GM18868 (cell line): ENCODE measurements around the gene SLC35F3.
"Not testable (repeated sequence)": the region's sequence is repeated elsewhere in the genome, so short reads cannot be mapped to it uniquely, and the experiment has no call there.

Experiments
- ATAC-seq: cut with Tn5 transposase; IDR thresholded peaks from one replicate; pipeline ENCODE4 v1.9.1; 2021; ENCODE audit warnings: mild to moderate bottlenecking, moderate library complexity; ENCODE audit not compliant: unreplicated experiment

Gene SLC35F3

DNA sequence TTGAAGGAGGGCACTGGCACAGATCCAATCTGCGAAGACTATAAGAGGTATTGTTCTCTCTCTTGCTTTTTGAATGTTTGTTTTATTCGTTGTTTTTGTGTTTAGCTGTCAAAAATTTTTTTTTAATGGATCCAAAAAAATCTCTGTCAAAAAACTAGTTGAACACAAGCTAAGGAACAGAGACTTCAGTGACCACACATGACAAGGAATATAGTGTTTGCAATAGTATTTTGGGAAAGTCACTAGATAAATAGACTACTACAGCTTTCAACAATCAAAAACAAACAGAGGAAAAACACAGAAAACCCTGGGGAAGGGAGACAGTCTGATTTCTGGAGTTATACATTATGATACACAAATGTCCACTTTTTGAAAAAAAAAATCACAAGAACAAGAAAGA lies 431.9 kb downstream of the SLC35F3 start:
- ATAC-seq, result no peak

DNA sequence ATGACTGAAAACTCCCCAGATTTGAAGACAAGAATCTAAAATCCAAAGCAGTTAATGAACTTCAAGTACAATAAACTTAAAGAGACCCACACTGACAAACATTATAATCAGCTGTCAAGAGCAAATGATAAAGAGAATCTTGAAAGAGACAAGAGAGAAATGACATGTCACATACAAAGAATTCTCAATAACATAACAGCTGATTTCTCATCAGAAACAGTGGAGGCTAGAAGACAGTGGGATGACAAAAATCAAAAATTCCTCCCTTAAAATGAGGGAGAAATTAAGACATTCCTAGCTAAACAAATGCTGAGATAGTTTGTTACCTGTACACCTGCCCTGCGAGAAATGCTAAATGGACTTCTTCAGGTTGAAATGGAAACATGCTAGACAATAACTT lies 432.8 kb downstream of the SLC35F3 start:
- no peak for ATAC-seq

DNA sequence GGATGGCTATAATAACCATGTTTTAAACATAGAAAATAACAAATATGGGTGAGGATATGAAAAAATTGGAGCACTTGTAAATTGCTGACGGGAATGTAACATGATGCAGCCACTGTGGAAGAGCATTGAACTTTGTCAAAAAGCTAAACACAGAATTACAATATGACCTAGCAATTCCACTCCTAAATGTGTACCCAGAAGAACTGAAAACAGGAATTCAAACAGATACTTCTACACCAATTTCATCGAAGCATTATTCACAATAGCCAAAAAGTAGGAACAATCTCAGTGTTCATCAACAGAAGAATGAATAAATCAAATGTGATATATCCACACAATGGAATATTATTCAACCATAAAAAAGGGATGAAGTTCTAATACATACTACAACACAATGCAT lies 436.1 kb downstream of the SLC35F3 start:
- no peak for ATAC-seq

DNA sequence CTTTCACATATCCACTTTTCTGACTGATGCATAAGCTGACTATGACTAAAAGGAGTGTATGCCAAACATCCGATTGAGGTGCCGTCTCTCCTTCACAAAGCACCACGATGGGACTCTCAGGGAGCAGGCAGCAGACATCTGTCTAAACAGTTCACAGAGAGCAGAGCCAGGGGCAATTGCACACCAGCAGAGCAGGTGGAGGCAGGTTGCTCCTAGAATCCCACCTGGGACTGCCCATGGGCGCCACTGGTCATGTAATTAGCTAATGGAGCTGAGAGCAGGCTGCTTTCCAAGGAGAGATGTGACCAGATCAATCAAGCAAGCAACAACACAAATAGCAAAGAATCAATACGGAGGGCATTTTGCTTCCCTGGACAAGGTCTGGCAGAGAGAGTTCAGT lies 438.3 kb downstream of the SLC35F3 start:
- ATAC-seq, result no peak

DNA sequence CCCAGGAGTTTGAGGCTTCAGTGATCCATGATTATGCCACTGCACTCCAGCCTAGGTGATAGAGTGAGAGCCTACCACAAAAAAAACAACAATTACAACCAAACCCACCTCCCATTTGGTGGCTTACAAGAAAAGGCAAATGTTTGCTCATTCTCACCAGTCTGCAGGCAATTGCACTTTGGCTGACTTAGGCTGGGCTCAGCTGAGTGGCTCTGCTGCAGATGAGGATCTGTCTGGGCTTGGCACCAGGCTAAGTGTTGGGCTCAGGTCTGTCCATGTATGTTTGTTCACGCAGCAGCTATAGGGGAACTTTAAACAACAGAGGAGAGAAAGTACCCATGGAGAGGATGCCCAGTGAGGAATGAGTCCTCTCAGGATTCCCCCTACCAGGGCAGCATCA lies 440.8 kb downstream of the SLC35F3 start:
- no peak for ATAC-seq

DNA sequence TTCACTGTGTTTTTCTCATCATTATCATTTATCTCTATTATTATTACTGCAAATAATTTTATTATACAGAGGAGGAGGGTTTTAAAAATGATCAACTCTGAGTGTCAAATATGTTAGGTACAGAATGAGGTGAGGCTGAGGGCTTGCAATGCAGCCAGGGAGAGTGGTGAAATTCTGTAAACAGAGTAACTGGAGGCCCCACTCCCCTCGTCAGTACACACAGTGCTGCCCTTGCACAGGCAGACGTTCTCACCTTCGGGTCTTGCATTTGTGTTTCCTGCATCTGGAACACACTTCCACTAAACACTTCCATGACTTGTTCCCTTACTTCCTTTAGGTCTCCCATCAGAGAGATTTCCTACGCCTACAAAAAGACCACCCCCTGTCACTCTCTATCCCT lies 444.5 kb downstream of the SLC35F3 start:
- ATAC-seq, result no peak

DNA sequence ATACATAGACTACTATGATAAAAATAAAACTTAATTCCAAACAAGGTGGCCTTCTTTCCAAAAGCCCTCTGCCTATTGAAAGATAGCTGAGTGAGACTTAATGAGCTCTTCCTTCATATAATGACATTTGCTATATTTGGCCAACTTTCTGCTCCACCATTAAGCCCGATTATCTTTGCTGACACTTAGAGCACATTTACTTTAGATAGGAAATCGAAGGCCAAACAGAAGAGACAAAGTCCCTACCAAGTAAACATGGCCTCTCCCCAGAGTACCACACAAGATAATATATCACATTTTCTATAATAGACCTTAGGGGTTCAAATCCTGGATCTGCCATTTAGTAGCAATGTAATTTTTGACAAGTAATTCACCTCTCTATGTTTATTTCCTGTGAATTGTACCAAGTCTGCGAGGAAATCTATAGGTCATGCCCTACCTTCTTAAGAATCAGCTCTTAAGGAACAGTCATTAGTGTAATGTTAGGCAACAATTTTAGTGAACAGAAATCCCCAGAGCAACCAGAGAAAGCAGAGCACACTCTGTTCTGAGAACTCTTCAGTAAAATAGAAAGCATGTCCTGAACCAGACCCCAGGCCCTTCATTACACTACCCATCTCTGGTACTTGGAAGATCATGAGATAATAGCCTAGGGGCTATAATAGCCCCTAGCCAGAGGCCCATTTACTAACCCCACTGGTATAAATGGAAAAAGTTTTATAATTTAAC lies 451.5 kb downstream of the SLC35F3 start:
- ATAC-seq, result peak; percentile 60

DNA sequence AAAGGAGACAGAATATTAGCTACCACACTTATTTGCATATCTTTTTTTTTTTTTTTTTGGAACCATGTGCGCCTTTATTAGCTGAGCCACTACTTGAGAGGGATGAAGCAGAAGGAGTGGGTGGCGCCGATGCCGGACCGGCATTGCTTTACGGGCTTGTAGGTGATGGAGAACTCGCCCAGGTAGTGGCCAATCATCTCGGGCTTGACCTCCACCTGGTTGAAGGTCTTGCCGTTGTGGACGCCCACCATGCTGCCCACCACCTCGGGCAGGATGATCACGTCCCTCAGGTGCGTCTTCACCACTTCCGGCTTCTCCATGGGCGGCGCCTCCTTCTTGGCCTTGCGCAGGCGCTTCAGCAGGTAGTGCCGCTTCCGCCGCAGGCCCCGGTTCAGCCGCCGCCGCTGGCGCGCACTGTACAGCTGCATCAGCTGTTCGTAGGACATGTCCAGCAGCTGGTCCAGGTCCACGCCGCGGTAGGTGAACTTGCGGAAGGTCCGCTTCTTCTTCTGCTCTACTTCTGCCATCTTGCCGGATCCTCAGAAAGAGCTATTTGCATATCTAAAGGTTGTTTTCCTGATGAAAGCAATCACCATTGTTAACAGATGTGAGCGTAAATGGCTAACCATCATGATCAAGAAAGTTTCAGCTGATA lies 452.3 kb downstream of the SLC35F3 start:
- ATAC-seq, result not testable (repeated sequence)

DNA sequence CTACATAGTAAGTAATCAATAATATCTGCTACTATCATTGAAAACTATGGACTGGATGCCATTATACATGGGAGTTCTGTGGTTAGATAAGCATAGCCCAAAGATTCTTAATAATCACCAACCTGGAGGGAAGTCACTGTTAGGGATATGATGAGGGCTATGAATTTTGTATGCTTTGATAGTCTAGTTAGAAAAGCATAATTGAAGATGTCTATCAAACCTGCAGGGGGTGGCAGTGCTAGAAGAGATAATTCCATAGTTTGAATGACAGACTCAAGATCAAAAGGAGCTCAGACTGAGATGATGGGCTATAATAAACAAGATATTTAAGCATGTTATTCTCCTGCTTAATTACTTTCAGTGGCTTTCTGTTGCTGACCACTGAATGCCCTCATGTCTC lies 453.4 kb downstream of the SLC35F3 start:
- no peak for ATAC-seq

DNA sequence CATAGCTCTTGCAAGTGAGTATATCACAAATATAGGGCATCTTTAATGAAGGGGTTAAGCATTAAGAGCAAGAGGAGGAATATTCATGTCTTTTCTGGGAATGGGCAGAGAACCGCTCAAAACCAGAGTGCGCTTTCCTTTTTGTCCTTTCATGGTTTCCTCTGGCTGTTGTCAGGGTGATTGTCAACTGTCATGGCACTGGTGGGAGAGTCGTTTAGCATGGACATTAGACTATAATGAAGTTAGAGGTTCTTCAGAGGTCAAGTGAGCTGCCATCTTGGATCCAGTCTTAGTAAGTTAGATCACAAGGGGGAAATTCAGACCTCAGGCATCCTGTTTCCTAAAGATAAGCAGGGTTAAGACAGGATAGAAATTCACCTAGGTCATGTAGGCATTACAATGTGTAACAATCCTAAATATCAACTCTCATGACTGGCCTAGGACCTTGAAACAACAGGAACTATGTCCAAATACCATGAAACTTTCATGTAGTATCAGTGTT lies 456.7 kb downstream of the SLC35F3 start:
- no peak for ATAC-seq

DNA sequence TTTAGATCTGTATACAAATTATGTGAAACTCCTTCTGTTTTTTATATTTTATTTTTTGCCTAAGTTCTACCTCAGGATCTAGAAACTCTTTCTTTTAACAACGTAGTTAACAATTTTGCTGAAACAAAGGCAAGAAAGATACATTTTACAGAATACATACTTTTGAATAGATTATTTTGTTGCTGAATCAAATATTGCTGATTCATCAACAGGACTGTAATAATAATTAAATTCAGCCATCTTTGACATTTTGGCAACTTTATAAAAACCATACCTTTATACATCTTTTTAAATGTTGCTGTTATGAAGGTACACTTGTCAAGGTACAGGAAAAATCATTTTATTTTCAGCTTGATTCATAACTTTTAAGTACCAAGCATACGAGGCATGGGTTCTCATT lies 458.1 kb downstream of the SLC35F3 start:
- ATAC-seq, result no peak

DNA sequence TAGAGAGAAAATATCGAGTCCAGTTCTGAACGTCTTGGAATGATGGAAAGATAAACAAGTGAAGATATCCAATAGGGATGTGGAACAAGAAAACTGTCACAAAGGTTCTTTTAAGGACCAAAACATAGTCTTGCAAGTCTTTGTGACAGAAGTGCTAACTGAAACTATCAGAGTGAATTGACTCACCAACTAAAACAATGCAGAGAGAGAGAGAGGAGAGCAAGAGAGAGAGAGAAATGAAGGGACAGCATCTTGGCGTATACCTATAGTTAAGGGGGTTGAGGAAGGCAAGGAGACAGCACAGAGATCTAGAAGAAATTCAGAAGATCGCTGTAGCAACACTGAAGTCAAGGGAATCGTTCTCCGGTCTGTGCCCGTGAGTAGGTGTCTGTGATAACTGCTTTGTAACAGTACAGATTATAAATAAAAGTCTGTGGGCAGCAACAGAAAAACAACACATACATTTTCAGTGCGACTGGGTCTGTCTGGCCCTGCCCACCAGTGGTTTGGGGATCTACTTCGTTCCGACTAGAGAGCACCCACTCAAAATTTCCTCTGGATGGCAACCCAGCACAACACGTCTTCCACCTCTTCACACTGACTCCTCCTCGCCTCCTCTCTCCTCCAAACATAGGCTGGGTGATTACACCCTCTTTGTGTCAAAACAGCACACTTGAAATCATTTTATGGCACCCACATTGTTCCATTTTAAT lies 464.0 kb downstream of the SLC35F3 start:
- ATAC-seq, result no peak

DNA sequence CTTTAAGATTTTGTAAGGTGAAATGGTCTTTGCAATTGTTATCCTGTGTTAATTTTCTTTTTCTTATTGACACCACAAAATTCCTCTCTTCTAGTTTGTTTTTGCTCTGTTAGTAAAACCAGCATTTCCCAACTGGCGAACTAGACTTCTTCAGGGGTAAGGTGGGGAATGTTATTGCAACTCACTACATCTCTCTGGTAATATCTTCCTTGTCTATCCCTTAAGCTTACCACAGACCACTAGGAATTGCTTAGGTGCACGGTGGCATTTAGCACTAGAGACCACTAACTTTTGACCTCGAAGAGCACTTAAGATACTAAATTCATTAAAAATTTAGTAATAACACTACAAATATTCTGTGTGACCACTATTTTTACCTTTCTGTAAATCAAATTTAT lies 464.6 kb downstream of the SLC35F3 start:
- ATAC-seq, result no peak

DNA sequence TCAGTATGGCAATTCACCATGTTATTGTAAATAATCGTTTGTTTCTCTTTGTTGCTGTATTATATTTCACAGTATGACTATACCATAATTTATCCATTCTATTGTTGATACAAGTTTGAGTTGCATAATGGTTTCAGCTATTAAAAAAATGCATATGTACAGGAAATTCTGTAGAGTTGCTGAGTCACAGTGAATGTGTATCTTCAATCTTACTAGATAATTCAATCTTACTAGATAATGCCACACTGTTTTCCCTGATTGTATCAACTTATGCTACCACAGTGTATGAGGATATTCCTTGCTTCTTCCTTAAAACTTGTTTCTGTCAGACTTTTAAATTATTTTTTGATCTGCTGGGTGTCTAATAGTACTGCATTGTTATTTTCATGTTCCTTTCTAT lies 465.3 kb downstream of the SLC35F3 start:
- ATAC-seq, result no peak

DNA sequence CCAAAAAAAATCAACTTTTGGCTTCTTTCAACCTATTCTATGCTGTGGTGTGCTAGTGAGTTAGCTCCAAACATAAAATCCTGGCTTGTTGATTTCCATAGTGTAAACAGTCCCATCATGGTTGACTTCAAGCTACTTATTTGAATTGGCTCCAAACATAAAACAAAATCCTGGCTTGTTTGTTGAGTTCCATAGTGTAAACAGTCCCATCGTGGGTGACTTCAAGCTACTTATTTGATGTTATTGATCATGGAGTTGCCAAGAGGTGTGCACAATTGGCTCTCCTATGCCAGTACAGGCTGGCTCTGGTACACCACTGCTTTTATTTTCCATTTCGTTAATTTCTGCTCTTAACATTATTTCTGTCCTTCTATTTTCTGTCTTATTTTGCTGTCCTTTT lies 466.9 kb downstream of the SLC35F3 start:
- ATAC-seq, result no peak

DNA sequence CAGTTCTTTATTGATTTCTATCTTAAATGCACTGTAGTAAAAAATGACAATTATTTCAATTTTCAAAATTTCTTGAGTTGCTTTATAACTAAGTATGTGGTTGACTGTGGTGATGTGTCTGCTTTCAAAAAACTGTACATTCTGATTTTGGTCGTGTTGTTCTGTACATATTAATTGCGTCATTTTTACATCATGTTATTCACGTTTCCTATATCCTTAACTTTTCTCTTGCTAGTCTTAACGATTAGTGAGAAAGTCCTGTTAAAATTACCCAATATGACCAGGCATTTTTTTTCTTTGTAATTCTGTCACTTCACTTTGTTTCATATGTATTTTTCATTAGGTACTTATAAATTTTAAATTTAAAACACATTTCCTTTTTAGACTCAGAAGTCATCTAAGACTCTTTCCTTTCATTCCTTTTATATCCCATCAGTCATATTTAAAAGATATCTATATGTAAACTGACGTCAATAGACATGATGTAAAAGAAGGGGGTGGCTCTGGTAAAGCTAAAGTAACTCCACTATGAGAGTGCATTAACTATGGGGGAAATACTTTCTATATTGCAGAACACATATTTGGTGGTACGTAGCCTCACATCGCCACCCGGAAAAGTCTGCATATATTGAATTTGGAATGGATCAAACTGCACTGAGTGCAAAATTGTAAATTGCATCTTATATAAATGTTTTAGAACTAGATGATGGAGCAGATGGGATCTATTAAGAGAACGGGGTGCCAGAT lies 467.7 kb downstream of the SLC35F3 start:
- ATAC-seq, result no peak

DNA sequence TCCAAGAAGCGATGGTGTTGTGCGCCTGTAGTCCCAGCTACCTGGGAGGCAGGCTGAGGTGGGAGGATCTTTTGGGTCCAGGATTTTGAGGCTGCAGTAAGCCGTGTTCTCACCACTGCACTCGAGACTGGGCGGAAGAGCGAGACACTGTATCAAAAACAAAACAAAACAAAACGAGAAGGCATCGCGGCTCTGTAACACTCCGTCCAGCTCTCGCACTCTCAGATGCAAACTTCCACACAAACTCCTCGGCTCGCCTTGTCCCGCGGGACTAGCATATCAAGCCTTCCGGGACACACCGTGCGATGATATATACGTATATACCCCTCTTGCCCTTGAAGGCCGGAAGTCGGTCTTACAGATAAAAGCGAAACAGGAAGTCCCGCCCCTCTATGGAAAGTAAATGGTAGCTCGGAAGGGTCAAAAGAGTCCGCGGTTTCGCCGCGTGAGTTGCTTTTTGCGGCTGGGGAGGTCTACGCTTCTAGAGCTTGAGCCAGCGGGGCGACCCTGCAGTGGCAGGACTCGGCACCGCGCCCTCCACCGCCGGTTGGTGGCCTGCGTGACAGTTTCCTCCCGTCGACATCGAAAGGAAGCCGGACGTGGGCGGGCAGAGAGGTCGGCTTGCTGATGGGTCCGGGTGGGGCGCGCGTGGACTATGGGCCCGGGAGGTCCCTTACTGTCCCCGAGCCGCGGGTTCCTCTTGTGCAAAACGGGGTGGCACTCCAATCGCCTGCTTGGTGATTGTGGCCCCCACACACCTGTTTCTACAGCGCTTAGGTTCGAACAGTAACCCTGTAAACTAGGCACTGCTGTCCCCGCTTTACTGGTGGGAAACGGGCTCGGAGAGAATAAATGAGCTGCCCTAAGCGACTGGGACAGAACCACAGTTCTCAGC lies 468.8 kb downstream of the SLC35F3 start, which contains the start of gene COA6:
TSS of gene COA6 (plus strand) at position 393 of the 895 bp plus-strand sequence. CDS start at position 404, 11 bp downstream.
- ATAC-seq, result peak; percentile 93

DNA sequence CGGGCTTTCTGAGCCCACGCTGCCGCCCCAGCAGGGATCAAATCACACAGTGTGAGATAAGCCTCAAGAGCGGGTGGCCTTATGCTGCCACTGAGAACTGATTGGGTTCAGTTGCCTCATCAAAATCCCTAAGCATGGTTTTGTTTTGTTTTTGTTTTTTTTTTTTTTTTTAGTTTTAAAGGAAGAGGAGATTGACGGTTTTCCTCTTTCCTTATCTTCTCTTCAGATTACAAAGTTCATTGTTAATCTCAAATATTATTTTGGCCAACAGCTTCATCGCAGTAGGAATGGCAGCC lies 469.4 kb downstream of the SLC35F3 start:
- peak; percentile 12 for ATAC-seq
